Skeletal muscle satellite cell (primary cell): ENCODE data around the gene PLEKHA7.
A peak's percentile ranks its signal among the peaks of the same experiment; 100 is the strongest.

ENCODE experiments used
- H3K27me3 ChIP-seq: 2 replicates; pipeline ENCODE4 v1.7.0; 2013; ENCODE audit warnings: low read length; ENCODE audit not compliant: control insufficient read depth, insufficient read depth
- H3K36me3 ChIP-seq: 2 replicates; pipeline ENCODE4 v1.7.0; 2013; ENCODE audit warnings: mild to moderate bottlenecking, control low read depth, low read length; ENCODE audit not compliant: insufficient read depth
- H3K4me1 ChIP-seq: 2 replicates; pipeline ENCODE4 v1.7.0; 2013; ENCODE audit warnings: low read length; ENCODE audit not compliant: control insufficient read depth, insufficient read depth
- H3K4me2 ChIP-seq: 2 replicates; pipeline ENCODE4 v1.7.0; 2013; ENCODE audit warnings: mild to moderate bottlenecking, low read length
- H3K4me3 ChIP-seq: 2 replicates; pipeline ENCODE4 v1.7.0; 2013; ENCODE audit warnings: low read length
- H3K9ac ChIP-seq: 2 replicates; pipeline ENCODE4 v1.7.0; 2013; ENCODE audit warnings: mild to moderate bottlenecking, low read depth, low read length, moderate library complexity
- H3K9me3 ChIP-seq: replicated peaks from 2 replicates; pipeline ENCODE4 v1.7.0; 2013; ENCODE audit warnings: mild to moderate bottlenecking, control low read depth, low read length

PLEKHA7 gene

DNA sequence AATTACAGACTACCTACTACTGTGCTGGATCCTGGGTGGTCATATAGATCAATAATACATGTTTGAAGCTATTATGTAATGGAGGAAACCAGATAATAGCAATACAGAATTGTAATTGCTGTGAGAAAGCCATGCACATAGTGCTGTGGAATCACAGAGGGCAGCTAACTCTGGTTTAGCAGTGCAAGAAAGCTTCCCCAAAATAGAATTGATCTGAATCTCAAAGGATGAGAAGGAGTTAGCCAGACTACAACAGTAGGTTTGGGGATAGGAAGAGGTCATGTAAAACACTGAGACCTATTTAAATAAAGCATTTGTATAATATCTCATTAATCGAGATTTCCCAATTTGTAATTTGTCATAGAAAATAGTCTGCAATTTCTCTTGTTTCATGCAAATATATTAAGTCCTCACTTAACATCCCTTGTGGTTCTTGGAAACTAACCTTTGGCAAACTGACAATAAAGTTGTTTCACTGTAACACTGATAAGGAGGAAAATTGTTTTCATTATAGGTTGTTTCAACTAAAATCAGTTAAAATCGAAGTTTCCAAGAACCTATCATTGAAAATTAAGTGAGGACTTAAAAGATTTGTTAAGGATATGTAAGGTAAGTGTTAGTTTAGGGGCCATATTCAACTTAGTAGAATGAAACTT is 268.1 kb downstream of the PLEKHA7 start:
- Histone ChIP-seq H3K9ac (no peak overlapping the region), H3K4me2 (no peak overlapping the region), H3K9me3 (no peaks in the 10 kb centered on the region), H3K27me3 (no peaks in the 10 kb centered on the region), H3K36me3 (peaks cover 65% of the 10 kb centered on the region), H3K4me1 (peaks cover 7% of the 10 kb centered on the region), H3K4me3 (no peak overlapping the region)

DNA sequence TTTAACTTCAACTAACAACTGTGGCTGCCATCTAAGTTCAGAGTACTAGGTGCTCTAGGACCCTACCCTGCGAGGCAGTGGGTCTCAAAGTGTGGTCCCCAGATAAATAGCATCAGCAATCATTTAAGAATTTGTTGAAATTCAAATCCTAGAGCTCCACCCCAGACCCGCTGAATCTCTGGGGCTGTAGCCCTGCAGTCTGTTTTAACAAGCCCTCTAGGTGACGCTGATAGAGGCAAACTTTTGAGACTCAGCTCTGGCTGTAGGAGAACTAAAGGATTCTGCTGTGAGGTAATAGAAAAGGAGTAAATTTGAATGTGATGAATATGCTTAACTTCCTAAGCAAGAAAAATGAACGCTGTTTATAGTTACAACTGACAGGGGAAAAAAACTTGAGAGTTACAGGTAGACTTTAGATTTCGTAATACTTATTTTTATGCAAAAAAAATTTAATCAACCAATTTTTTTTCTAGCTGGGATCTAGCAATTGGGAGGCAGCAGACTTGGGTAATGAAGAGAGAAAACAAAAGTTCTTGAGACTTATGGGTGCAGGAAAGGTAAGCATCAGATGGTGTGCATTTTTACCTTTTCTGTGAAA is 270.0 kb downstream of the PLEKHA7 start:
- peaks cover 47% of the 10 kb centered on the region for H3K36me3 ChIP-seq
- H3K4me1 ChIP-seq, result peaks cover 16% of the 10 kb centered on the region
- no peak overlapping the region for H3K4me2 ChIP-seq
- H3K9me3 ChIP-seq, result no peaks in the 10 kb centered on the region
- H3K4me3 ChIP-seq, result no peak overlapping the region
- no peak overlapping the region for H3K9ac ChIP-seq
- no peaks in the 10 kb centered on the region for H3K27me3 ChIP-seq

DNA sequence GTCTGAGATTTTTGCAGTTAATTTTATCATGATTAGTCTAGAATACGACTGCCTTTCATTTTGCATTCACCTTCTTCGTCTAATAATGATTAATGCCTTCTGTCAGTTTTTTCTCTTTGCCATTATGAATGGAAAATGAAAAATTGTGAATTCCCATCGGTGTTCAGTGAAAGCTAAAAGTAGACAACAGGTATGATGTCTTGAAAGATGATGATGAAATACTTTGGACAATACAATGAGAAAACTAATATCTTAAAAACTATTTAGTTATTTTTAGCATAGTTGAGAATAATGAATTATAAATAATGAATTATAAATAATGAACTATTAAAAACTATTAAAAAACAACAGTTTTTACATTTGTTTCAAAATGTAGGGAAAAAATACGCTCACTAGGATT is 270.7 kb downstream of the PLEKHA7 start:
- H3K4me1 ChIP-seq, result peaks cover 16% of the 10 kb centered on the region
- no peaks in the 10 kb centered on the region for H3K9me3 ChIP-seq
- H3K36me3 ChIP-seq, result peaks cover 40% of the 10 kb centered on the region
- no peak overlapping the region for H3K4me3 ChIP-seq
- no peaks in the 10 kb centered on the region for H3K27me3 ChIP-seq
- H3K9ac ChIP-seq, result no peak overlapping the region
- H3K4me2 ChIP-seq, result no peak overlapping the region

DNA sequence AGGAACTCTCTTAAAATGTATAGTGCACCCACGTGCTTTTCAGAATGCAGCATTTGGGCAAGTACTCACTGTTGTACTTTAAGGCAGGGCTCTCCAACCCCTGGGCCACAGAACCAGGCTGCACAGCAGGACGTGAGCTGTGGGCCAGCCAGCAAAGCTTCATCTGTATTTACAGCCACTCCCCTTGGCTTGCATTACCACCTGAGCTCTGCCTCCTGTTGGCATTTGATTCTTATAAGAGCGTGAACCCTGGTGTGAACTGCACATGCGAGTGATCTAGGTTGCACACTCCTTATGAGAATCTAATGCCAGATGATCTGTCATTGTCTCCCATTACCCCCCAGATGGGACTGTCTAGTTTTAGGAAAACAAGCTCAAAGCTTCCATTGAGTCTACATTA is 272.7 kb downstream of the PLEKHA7 start:
- Histone ChIP-seq H3K4me2 (peak overlapping the region; percentile 45), H3K9ac (no peak overlapping the region), H3K9me3 (no peaks in the 10 kb centered on the region), H3K4me3 (no peak overlapping the region), H3K36me3 (peaks cover 26% of the 10 kb centered on the region), H3K4me1 (peaks cover 18% of the 10 kb centered on the region), H3K27me3 (no peaks in the 10 kb centered on the region)

DNA sequence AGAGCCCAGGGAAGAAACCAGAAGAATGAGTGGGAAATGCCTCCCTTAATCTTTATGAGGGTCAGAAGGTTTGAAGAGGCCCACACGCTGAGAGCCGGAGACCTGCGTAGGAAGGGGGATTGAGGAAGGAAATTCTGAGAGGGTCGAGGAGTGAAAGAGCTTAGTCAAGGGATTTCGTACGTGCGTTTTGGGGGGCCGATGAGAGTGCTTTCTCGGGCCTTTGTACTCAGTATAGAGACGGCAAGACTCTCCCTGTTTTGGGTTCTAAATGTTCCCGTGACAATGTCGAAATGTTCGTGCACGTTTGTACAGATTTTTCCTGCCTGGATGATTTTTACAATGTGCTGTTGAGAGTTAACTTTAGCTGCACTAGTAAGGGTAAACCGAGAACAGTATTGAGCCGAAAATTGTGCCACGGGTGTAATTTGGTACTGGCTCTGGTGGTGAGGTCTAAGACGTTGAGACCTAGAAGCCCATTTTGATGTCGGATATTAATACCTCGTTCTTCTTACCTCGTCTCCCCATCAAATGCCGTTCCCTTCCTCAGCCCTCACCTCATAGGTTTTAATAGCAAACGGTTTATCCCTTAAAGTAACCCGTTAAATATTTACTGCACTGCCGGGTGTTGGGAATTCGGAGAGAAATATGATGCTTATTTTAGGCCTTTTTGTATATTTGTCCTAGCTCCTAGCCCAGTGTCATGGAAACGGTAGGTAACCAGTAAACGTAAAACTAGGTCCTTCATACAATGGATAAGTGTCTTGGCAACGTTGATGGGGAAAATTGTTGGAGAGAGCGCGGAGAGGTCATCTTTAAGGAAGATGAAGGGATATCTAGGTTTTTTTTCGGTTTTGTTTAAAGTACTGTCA is 275.0 kb downstream of the PLEKHA7 start:
- Histone ChIP-seq H3K4me3 (peak overlapping the region; percentile 84), H3K9me3 (no peaks in the 10 kb centered on the region), H3K36me3 (peaks cover 7% of the 10 kb centered on the region), H3K4me2 (peak overlapping the region; percentile 92), H3K4me1 (peaks cover 18% of the 10 kb centered on the region), H3K27me3 (no peaks in the 10 kb centered on the region), H3K9ac (peak overlapping the region; percentile 98)

DNA sequence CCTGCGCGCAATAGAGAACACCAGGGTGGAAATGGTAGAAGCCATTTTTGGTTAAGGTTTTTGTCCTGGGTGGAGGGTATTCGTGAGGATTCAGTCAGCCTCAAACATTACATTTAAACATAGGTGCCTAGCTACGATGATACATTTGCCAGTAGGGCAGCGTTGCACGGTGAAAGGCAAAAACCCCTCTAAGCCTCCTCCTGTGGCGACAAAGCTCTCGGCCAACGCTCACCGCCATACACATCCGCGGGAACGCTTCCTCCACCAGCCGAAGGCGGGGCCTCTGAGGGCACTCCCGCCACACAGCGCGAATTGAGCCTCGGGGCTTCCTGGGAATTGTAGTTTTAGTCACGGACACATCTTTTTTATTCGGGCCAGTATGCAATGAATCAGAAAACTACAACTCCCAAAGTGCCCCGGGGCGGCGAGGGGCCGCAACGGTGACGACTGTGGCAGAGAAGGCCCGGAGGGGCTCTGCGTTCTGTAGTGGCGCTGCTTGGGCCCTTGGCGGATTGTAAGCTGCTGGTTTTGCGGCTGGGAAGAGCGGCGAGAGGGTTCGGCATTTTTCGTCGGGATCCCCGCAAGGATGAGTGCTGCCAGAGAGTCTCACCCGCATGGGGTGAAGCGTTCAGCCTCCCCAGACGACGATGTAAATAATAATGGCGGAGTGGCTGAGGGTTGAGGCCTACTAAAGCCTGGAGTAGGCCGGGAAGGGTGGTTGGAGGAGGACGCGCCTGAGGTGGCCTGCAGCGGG is 275.8 kb downstream of the PLEKHA7 start, which contains the start of gene C11orf58:
TSS of gene C11orf58 (plus strand) at position 455 of the 754 bp plus-strand sequence. CDS start at position 587, 132 bp downstream.
- Histone ChIP-seq H3K4me3 (peak within 1 kb of the TSS; percentile 84), H3K9me3 (no peaks in the 10 kb centered on the region), H3K9ac (peak within 1 kb of the TSS; percentile 98), H3K4me2 (peak within 1 kb of the TSS; percentile 93), H3K36me3 (peaks cover 7% of the 10 kb centered on the region), H3K27me3 (no peaks in the 10 kb centered on the region), H3K4me1 (peaks cover 18% of the 10 kb centered on the region)

DNA sequence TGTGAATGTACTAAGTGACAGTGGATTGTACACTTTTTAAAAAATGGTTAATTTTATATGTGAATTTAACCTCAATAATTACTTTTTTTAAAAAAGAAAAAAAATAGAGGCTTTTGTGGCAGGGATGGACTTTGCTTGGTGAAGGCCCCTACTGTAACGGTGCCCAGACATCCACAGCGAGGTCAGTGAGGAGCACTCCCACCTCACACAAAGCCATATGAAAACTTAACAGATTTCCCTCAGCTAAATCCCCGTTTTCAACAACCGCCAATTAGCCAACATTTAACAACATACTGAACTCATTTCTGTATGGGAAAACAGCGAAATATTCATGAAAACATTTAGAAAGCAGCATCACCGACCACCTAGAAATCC is 276.4 kb downstream of the PLEKHA7 start:
- H3K4me1 ChIP-seq, result peaks cover 18% of the 10 kb centered on the region
- peak overlapping the region; percentile 93 for H3K4me2 ChIP-seq
- peaks cover 7% of the 10 kb centered on the region for H3K36me3 ChIP-seq
- peak overlapping the region; percentile 84 for H3K4me3 ChIP-seq
- no peaks in the 10 kb centered on the region for H3K27me3 ChIP-seq
- H3K9me3 ChIP-seq, result no peaks in the 10 kb centered on the region
- peak overlapping the region; percentile 98 for H3K9ac ChIP-seq
